Dedifferentiated amniotic fluid mesenchymal stem cell (primary cell): ENCODE results near the gene HOXC6.

Experiments used
- DNase-seq: peaks from one replicate; pipeline ENCODE4 v3.0.0-alpha.2; 2016; ENCODE audit errors: extremely low spot score

HOXC6 gene

DNA sequence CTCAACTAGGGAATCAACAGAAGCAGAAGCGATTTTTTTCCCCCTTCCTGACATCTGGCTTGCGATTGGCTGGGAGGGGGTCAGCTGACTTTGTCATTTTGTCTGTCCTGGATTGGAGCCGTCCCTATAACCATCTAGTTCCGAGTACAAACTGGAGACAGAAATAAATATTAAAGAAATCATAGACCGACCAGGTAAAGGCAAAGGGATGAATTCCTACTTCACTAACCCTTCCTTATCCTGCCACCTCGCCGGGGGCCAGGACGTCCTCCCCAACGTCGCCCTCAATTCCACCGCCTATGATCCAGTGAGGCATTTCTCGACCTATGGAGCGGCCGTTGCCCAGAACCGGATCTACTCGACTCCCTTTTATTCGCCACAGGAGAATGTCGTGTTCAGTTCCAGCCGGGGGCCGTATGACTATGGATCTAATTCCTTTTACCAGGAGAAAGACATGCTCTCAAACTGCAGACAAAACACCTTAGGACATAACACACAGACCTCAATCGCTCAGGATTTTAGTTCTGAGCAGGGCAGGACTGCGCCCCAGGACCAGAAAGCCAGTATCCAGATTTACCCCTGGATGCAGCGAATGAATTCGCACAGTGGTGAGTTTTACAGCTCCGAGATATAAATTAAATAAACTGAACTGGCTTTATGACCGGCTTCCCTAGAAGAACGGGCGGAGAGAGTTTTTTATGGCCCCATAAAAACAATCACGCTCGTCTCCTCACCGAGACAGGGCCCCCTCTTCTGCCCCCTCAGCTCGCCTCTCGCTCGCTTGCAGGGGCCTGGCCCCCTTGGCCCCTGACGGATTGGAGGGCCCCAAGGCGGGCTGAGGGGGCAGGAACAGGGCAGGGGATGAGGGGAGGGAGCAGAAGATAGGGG is at the start of gene HOXC6:
HOXC6 (plus strand) TSS at position 127 of the 888 bp plus-strand sequence; CDS start at position 209, 82 bp downstream.
- DNase-seq, result no peak

DNA sequence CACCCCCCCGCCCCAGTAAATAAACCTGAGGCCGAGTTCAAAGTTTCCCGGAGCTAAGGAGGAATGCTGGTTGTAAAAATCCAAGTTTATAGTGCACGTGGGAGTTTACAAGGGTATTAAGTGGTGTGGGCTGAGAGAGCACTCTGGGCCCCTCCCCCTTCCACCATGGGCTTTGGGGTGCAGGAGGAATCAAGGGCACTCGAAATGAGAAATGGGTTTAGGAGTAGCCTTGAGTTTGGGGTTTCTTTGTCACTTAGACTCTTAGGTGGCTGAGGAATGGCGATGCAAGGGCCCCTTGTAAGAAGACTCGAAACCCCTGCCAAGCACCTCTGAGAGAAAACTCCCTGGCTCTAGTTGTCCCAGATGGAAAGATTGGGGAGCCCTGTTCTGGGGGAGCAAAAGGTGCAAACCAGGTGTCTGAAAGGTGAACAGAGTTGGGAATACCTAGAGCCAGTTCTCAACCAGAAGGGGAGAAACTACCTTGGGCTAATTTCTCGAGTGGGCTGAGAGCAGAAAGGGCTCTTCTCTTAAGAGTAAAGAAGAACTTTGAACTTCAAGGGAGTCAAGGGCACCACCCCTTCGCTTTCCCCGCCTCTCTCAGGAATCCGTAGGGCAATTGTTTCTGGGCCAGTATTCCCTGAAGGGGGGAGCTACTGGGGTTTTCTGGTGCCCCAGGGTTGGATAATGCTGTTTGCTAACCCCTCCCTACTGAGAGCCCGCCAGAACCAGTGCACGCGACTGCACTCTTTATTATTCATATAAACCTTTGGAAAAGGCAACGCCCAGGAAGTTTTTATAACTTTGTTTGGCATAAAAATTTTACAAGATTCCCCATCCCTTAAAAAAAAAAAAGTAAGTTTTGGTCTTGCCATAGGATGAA is 49.5 kb upstream of the HOXC6 start:
- DNase-seq, result no peak

DNA sequence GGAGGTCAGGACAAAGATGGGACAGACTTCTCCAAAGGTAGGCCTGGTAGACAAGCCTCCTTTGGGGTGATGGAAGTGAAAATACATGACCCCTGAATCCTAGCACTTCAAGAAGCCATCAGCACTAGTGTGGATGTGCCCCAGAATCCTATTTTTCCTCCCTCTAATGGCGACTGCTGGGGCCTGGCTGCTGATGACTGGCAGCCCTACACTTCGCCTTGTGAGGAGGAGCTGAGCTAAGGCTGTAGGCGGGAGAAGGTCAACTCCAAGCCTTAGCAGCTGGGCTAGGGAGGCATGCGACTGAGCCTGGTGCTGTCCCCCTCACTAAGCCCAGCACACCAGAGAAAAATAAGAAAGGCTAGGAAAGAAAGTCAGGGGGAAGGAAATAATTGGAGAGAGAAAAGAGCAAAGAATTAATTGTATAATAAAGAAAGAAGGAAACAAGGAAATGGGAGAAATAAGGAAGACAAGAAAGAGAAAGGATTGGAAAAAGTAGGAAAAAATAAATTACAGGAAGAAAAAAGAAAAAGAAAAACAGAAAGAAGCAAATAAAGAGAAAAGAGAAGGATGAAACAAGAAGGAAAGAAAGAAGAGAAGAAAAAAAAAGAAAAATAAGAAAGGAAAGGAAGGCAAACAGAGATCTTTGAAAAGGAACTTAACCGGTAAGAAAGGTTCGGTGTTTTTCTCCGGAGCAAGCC is 48.0 kb upstream of the HOXC6 start:
- no peak for DNase-seq

DNA sequence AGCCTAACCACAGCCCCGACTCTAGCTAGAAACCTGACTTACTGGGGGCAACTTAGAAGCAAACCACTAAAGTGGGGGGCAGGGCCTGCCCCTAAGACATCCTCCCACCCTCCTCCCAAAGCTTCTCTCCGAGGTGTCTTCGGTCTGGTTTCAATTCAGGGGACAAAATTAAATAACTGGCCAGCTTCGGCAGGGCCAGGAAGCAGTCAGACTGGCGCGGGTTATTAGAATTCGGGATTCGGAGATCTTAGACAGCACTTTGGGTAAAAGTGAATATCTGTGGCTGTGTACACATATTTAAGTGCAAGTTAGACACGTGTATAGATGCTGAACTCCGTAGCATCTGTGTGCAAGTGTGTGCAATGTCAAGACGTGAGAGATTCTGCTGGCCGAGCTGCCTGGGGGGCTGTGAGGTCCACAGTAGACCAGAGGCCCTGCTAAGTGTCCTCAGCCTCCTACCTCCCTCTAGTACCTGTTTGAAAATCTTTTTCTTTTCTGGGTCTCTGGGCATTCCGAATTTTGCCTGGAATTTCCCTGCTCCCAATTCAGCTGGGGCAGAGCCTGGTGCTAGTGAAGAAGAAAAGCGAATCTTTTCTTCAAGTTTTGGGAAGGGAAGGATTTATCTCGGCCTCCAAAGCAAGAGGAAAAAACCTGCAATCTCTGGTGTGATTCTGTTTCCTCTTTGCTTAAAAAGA is 47.3 kb upstream of the HOXC6 start:
- DNase-seq, result no peak

DNA sequence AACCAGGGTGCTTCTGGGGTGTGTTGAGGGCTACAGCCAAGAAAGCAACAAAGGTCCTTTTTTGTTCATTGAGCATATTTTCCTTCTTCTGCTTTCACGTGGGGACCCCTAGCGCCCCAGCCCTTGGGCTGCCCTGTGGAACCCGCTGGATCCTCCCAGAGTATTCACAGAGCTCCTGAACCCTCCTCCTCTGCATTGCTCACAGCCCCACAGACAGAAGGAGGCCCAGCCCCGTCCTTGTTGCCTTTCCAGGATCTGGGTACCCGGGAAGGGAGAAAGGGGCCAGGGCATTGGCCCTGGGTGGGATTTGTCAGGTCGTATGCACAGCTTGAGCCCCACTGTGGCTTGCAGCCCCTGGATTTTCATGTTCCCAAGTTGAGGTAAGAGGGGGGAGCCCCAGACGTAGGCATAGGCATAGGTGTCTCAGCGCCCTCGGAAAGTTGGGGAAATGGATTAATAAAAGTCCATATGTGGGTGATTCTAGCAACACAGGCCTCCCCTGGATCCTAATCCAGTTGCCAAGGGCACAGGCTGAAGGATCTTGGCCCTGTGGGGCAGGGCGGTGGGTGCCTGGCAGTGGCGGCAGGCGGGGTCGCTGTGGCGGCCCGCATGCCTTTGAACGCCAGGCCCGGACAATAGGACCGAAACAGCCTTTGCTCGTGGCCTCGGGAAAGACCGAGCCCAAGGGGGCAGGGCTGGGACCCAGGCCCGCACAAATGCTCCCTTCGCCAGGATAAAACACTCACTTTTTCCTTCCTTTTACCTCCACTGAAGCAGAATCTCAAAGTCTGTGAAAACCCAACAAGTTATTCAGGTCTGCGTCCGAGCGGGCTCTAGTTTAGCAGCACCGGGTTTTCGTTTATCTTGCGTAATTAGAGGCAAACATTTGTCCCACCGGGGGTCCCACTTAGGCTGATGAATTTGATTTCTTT is 46.3 kb upstream of the HOXC6 start:
- no peak for DNase-seq

DNA sequence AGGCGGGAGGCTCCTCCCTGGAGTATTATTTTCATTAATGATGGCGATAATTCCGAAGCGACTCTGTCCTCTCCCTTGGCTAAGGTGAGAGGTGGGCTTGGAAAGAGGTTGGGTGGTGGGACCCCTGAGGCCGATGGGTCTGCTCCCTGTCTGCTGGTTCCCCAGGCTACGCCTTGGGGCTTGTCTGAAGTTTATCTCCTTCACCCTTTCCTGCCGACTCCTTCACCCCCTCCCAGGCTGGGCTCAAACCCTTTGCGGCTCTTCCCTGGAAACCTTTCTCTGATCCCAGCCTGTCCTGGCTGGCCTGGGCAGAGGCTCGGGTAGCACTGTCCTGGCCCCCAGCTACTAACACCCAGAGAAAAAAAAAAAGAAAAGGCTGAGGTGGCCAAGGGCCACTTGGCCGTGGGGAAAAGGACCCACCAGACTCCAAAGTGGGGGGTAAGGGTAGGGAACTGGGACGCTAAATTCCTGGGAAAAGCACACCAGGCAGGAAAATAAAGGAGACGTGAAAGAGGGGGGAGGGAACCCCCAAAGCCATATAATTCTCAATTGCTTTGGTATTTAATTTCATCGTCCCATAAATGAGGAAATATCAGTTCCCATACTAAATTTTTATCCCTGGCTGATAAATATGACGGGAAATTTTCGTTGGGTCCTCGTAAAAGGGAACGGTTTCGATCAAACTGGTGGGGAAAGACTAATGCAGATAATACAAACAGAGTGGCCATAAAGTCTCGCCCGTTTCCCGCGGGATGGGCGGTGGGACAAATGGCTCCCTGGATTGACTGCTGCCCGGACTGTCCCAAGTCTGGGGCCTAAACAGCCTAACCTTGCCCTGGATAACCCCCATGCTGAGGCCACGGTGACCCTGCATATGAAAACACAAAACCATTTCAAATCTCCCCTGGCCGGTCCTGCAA is 45.3 kb upstream of the HOXC6 start:
- no peak for DNase-seq

DNA sequence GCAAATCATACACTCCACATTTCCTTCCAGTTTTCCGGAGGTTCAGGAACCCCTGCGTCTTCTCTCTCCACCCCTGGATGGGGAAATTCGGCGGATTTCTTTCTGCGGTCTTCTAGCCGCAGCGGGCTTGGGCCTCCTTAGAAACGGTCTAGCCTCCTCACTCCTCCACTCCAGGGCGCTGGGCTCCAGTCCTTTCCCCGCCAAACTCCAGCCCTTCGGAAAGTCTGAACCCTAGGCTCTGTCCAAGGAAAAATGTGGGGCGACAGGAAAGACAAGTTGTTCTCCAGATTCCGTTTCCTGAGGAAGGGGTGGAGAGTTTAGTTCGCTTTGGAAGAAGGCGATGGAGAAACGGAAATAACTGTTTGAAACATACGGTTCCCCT is 44.7 kb upstream of the HOXC6 start:
- no peak for DNase-seq

DNA sequence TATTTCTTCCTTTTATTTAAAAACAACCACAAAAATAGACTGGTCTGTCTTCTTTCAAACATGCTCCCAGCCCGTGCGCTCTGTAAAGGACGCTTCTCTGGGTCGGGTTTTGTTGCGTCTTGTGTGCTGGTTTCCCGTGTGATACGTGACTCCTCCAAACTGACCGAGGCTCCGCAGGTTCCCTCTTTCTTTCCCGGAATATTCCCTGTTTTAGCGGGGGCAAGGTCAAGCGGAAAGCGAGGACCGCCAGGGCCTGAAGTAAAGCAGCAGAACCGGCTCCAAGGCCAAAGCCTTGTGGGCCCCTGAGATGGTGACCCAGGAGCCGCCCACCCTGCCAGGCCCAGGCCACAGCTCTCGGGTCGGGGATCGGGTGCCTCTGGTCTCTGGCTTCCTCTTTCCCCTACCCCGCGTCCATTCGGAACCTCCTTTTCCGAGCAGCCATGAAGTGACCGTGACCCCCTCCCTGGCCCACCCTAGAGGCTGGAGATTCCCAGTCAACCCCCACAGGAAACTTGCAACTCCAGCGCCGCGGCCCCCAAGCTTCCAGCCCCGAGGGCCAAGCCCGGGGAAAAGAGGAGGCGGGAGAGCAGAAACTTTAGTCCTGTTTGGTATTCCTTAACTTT is 44.2 kb upstream of the HOXC6 start:
- DNase-seq, result no peak

DNA sequence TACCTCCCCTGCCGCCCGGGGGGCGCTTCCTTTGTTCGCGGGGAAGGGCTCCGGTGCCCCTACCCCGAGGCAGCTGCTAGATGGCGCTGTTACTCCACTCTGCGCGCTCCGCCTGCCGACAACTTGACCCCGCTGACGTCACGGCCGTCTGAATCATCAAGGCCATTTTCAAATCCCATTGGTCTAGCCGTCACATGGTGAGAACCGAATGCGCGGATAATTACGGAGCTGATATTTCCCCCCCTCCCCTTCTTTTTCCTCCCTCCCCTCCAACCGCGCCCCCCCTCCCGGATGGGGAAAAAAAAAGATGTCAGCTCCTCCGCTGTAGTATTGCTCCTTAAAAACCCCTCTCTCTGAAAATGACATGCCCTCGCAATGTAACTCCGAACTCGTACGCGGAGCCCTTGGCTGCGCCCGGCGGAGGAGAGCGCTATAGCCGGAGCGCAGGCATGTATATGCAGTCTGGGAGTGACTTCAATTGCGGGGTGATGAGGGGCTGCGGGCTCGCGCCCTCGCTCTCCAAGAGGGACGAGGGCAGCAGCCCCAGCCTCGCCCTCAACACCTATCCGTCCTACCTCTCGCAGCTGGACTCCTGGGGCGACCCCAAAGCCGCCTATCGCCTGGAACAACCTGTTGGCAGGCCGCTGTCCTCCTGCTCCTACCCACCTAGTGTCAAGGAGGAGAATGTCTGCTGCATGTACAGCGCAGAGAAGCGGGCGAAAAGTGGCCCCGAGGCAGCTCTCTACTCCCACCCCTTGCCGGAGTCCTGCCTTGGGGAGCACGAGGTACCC is 43.1 kb upstream of the HOXC6 start, which contains the start of gene HOXC10:
HOXC10 (plus strand) TSS at position 246 of the 791 bp plus-strand sequence; CDS start at position 360, 114 bp downstream.
- DNase-seq, result no peak

DNA sequence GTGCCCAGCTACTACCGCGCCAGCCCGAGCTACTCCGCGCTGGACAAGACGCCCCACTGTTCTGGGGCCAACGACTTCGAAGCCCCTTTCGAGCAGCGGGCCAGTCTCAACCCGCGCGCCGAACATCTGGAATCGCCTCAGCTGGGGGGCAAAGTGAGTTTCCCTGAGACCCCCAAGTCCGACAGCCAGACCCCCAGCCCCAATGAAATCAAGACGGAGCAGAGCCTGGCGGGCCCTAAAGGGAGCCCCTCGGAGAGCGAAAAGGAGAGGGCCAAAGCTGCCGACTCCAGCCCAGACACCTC is 42.6 kb upstream of the HOXC6 start:
- no peak for DNase-seq

DNA sequence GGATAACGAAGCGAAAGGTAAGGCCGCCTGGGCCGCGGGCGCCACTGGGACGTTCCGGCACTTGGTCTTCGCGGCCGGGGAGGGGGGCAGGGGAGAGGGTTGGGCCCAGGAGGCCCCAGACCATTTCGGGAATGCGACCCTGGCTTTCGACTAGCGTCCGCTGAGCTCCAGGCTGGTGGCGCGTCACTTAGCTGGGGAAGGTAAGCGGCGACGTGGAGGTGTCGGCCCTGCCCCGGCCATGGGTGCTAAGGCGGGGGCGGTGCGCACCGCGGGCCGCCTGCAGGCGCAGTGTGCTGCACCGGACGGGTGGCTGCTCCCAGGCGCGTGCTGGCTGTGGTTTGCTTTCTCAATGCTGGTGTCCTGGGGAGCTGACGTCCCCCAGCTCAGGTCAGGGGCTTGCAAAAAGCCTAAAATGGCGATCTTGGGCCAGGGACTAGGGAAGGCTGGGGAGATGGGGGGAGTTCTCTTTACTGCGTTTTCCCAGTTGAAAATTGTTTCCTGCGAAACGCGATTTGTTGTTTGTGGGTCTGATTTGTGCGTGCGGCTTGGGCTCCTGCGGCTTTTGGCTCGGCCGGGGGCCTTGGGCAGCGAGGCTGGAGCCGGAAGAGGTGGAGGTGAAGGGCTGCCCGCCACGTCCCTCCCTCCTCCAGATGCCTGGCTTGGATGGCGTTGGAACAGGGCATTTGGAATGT is 42.1 kb upstream of the HOXC6 start:
- DNase-seq, result no peak

DNA sequence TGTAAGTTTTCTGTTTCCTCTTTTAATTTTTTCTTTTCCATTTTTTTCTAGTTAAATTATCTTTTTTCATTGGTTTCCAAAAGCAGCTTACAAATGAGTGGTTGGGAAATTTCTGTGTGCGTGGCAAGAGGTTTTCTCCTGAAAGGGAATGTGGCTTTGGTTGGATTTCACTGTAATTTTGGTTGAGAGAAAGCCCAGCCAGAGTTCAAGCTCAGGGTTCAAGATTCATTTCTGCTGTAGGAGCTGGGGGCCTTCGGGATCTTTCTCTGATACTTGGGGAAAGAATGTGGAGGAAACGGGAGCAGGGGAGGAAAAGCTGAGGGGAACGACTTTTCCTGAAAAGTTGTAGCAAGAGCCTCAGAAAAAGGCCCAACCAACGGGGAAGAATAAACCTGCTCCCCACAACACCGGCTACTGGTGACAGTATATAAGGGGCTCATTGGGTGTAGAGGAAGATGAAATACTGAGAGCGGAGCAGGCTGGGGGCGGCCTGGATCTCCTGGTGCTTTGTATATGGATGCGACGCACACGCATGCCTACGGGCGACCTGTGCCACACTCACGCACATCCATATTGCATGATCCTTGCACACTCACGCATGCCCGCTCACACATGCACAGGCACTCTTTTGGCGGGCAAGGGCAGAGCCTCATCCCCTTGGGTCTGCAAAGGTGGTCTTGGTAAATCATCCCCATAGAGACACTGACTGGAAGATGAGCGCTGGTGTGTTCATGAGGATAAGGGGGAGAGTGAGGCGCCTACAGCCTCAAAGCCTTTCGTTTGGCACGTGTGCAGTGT is 41.4 kb upstream of the HOXC6 start:
- DNase-seq, result no peak

DNA sequence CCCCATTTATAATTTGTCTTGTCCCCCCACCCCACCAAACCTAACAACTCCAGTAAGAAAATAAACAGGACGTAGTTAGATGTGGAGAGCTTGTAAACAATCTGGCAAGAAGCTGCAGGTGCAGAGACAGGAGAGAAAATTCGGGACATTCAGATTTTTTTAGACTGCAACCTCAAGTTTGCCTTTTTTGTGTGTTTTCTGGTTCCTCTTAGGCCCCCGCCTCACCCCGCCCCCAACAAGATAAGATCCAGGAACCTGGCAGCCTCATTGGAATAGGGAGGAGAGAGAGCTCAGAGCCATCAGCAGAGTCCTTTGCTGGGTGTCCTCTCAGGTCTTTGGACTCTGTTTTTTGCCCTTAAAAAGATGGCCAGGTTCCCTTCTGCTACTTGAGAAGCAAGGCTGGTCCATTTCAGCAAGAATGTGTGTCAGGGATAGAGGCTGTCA is 40.4 kb upstream of the HOXC6 start:
- no peak for DNase-seq

DNA sequence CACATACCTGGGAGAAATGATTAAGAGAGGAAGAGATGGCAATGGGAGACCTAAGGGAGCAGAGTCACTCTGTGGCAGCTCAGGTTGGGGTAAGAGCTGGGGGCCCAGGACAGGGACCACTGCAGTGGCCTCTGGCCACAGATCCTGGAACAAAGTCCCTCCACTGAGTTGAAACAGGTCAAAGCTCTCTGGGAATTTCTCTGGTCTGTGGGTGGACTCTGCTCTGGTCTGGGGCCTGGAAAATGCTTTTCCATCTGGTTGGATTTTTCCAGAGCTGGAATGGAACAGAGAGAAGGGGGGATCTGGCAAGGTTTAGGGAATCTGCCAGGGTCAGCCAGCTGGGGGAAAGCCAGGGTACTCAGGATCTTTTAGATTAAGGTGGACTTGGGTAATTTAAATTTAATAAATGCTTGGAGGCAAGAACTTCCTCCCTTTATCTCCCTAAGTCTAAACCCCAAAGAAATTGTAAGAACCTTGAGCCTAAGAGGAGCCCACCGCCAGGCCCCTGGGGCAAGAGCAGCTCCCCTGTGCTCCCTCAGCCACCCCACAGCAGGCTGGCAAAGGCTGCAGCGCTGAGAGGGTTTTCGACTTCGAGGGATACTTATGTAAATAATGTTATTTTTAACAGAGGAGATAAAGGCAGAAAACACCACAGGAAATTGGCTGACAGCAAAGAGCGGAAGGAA is 39.6 kb upstream of the HOXC6 start:
- DNase-seq, result no peak

DNA sequence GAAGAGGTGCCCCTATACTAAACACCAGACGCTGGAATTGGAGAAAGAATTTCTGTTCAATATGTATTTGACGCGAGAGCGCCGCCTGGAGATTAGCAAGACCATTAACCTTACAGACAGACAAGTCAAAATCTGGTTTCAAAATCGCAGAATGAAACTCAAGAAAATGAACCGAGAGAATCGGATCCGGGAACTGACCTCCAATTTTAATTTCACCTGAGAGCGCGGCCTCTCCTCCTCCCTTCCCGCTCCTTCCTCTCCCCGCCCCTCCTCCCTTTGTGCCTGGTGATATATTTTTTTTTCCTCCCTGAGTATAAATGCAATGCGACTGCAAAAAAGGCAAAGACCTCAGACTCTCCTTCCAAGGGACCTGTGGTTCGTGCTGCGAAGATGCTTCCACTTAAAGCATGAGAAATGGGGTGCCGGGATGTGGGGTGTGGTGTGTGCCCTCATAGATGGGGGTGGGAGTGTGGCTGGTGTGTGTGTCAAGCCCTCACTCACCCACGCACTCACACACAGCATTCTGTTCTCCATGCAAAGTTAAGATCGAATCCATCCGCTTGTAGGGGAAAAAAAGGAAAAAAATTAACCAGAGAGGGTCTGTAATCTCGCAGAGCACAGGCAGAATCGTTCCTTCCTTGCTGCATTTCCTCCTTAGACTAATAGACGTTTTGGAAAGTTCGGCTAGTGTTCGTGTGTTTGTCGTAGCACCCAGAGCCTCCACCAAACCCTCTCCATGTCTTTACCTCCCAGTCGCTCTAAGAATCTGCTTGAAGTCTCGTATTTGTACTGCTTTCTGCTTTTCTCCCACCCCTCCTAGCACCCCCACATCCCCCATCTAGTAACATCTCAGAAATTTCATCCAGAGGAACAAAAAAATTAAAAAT is 38.8 kb upstream of the HOXC6 start:
- DNase-seq, result peak; percentile 22
